Upper lobe of right lung (tissue), 1 donor: ENCODE data around the gene CHAF1A. TPM values are rescaled to one million over a fixed set of nuclear protein-coding genes. Genes with fewer than 3 reads are reported as not detected.
A peak's percentile ranks its signal among the peaks of the same experiment; 100 is the strongest.

Source experiments
- ATAC-seq: fragments of 200-7000 bp; cut with Tn5 transposase; one replicate; pipeline ENCODE4 v1.9.1; 2020; ENCODE audit warnings: mild to moderate bottlenecking, moderate library complexity
- DNase-seq: peaks from one replicate; pipeline ENCODE4 v3.0.0-alpha.2; 2020
- H3K27ac ChIP-seq: fragments of 200-600 bp; one replicate; pipeline ENCODE4 v1.8.0; 2022
- H3K27me3 ChIP-seq: fragments of 200-600 bp; one replicate; pipeline ENCODE4 v1.8.0; 2022; ENCODE audit warnings: mild to moderate bottlenecking
- H3K36me3 ChIP-seq: fragments of 200-600 bp; one replicate; pipeline ENCODE4 v1.8.0; 2022
- H3K4me1 ChIP-seq: fragments of 200-600 bp; one replicate; pipeline ENCODE4 v1.8.0; 2022
- H3K4me3 ChIP-seq: fragments of 200-600 bp; one replicate; pipeline ENCODE4 v1.8.0; 2022; ENCODE audit warnings: mild to moderate bottlenecking
- H3K9me3 ChIP-seq: fragments of 200-600 bp; one replicate; pipeline ENCODE4 v1.8.0; 2022
- intact Hi-C: fragments of 100-400 bp; cut with DNase I; formaldehyde crosslinking; loops from one replicate; pipeline ENCODE4 v1.11.0; 2022
- total RNA-seq: library from RNA; stranded (reverse); fragmentation: NEBNext Ultra II Directional; extraction: Animal tissue kit (Norgen Biotek cat#: 25700); gene quantifications from one replicate; pipeline ENCODE4 v1.2.1, GENCODE V29; 2021
- TF ChIP-seq, protein P1 (sequence below): fragments of 200-600 bp; IDR thresholded peaks from one replicate; pipeline ENCODE4 v1.8.0; 2022; ENCODE audit warnings: antibody characterized with exemption
- donor health status: DM: no; HTN: yes; CAD: no; lungs with severe emphysema.

CHAF1A gene
- total RNA-seq, 1 donor from 2014 or later, result 10.8 TPM

DNA sequence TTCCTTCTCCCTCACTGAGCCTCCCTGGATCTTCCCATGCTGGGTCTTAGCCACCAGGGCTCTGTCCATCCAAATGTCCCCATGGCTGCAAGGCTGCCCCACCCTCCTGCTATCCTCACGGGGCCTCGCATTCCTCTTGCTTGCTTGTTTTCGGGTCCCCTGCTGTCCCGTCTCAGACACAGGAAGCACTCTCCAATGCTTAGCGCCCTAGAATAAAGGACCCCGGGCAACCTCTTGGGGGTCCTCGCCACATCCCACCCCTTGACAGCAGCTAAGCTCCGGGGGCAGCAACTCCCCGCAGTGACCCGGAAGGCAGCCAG lies 25.8 kb upstream of the CHAF1A start:
- H3K4me1 ChIP-seq, result peaks cover 87% of the 10 kb centered on the region
- TF ChIP-seq, protein P1, sequence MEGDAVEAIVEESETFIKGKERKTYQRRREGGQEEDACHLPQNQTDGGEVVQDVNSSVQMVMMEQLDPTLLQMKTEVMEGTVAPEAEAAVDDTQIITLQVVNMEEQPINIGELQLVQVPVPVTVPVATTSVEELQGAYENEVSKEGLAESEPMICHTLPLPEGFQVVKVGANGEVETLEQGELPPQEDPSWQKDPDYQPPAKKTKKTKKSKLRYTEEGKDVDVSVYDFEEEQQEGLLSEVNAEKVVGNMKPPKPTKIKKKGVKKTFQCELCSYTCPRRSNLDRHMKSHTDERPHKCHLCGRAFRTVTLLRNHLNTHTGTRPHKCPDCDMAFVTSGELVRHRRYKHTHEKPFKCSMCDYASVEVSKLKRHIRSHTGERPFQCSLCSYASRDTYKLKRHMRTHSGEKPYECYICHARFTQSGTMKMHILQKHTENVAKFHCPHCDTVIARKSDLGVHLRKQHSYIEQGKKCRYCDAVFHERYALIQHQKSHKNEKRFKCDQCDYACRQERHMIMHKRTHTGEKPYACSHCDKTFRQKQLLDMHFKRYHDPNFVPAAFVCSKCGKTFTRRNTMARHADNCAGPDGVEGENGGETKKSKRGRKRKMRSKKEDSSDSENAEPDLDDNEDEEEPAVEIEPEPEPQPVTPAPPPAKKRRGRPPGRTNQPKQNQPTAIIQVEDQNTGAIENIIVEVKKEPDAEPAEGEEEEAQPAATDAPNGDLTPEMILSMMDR, result no peak
- no peak for ATAC-seq

DNA sequence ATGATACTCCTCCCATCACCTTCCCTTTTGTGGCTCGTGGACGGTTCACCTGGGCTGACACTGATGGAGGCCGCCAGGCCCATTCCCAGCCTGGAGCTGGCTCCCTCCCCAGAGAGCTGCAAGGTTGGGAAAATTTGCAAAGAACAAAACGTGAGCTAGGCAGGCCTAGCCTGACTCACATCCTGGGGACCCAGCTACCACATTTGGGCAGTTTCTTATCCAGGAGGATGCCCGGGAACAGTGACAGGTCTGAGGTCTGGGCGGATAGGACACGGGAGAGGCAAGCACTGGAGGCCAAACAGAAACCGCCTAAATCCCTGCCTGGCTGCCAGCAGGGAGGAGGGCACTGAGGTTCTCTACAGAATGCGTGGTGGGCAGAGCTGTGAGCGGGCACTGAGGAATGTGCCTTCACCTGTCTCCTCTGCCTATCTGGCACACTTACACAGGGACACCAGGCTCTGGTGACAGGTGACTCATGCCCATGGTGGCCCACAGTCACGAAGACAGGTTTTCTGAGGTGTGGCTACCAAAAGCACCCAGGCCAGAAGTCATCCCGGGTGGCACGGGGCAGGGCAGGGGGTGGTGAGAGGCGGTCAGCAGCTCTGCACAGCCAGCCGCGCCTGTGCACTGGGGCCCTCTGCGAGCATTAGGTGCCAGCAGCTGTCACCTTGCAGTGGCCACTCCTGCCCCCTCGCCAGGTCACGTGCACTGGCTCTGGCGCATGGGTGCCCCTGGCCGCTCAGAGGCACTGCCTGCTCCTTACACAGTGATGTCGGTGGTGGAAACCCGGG lies 25.3 kb upstream of the CHAF1A start:
- peak overlapping the region; percentile 17 for H3K27ac ChIP-seq

More for the DNA sequence above, 25.8 kb upstream of the CHAF1A start:
- Histone ChIP-seq H3K9me3 (no peaks in the 10 kb centered on the region), H3K36me3 (no peaks in the 10 kb centered on the region), H3K27ac (no peak overlapping the region), H3K4me3 (no peak overlapping the region), H3K27me3 (no peaks in the 10 kb centered on the region)
- intact Hi-C loops, result no loop called here
- no peak for DNase-seq

DNA sequence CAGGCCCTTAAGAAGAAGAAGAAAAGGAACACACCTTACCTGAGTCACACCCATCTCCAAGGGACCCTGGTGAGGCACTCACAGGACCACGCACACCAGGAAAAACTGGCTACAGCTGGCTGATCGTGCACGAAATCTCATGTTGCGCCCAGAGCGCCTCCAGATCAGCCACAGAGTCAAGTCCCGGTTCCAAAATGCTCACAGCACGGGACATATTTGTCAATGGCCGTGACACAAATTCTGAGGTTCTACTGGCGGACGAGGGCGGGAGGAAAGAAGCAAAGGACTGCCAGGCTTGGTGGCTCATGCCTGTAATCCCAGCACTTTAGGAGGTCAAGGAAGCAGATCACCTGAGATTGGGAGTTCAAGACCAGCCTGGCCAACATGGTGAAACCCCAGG lies 23.6 kb upstream of the CHAF1A start:
- Histone ChIP-seq H3K36me3 (peaks cover 8% of the 10 kb centered on the region), H3K27me3 (no peaks in the 10 kb centered on the region), H3K9me3 (no peaks in the 10 kb centered on the region), H3K27ac (peak overlapping the region; percentile 82), H3K4me1 (peaks cover 64% of the 10 kb centered on the region), H3K4me3 (no peak overlapping the region)
- intact Hi-C loops, result no loop called here
- no peak for ATAC-seq
- TF ChIP-seq, protein P1, result no peak
- DNase-seq, result no peak

More for the DNA sequence above, 25.3 kb upstream of the CHAF1A start:
- TF ChIP-seq, protein P1, result no peak
- H3K27me3 ChIP-seq, result no peaks in the 10 kb centered on the region
- no peaks in the 10 kb centered on the region for H3K9me3 ChIP-seq
- peaks cover 81% of the 10 kb centered on the region for H3K4me1 ChIP-seq
- ATAC-seq (no peak), DNase-seq (no peak)
- no peaks in the 10 kb centered on the region for H3K36me3 ChIP-seq
- H3K4me3 ChIP-seq, result no peak overlapping the region
- intact Hi-C loops, result no loop called here

DNA sequence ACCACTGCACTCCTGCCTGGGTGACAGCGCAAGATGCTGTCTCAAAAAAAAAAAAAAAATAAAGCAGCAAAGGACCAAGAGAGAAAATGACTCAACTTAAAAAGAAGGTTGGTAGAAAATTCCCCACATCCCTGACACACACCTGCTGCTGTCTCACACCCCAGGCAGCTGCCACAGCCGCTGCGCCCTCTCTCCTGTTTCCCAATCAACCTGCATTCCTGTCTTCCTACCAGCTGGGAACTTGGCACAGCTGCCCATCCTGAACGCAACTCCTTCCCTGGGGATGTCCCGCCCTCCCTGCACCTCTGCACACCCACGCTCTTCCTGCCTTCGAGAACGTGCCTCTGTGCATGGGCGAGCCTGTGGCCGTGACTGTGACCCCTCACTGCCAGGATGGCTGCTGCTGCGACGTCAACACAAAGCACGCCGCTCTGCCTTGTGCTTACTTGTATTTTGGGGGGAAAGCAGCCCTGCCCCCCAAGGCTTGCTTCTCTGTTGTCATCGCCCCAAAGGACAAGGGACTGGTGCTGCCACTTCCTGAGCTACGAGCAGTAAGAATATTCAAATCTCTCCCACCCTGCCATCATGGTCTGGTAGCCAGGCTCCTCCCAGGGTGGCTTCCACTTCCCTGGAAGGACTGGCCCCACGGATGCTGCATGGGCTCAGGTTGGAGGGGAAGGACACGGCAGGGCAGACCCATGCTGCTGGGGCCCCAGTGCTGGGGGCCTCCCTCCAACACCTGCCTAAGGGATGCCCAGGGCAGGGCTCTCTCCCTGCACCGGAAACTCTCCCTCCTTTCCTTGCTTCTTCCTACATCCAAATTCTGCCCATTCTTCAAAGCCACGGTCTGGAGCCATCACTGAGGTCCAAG lies 22.8 kb upstream of the CHAF1A start:
- Histone ChIP-seq H3K4me1 (peaks cover 57% of the 10 kb centered on the region), H3K36me3 (peaks cover 14% of the 10 kb centered on the region), H3K9me3 (no peaks in the 10 kb centered on the region), H3K4me3 (no peak overlapping the region), H3K27ac (peak overlapping the region; percentile 82), H3K27me3 (no peaks in the 10 kb centered on the region)
- DNase-seq (peak; percentile 88), ATAC-seq (peak; percentile 74)
- intact Hi-C loops, result no loop called here
- TF ChIP-seq, protein P1, result no peak

DNA sequence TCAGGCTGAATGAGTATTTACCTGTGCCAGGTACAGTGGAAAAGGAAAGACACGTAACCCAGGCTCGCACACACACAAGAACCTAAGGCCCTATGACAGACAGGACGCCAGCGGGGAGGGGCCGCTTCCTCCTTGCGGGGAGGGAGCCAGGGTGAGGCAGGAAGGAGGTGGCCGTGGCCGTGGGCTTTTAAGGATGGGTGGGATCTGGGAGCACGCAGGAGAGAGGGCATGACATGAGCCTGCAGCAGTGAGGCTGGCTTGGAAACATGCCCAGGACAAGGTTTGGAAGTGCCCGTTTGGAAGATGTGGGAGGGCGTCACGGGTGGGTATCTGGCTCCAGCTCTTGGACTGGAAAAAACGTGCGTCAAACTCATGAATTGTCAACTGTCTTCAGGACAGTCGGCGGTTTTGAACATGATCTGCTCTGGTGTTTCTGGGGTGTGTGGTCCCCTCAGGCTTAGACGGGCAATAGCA lies 22.1 kb upstream of the CHAF1A start:
- no peaks in the 10 kb centered on the region for H3K9me3 ChIP-seq

More for the DNA sequence above, 22.1 kb upstream of the CHAF1A start:
- ATAC-seq, result peak; percentile 51
- H3K27ac ChIP-seq, result peak overlapping the region; percentile 82
- intact Hi-C loops, result no loop called here
- peaks cover 15% of the 10 kb centered on the region for H3K36me3 ChIP-seq
- no peak for DNase-seq
- TF ChIP-seq, protein P1, result no peak
- H3K4me3 ChIP-seq, result no peak overlapping the region
- H3K27me3 ChIP-seq, result no peaks in the 10 kb centered on the region
- H3K4me1 ChIP-seq, result peaks cover 50% of the 10 kb centered on the region
